Sciatic nerve (tissue), 2 donors: ENCODE measurements around the gene ZGRF1. TPM values are rescaled to one million over a fixed set of nuclear protein-coding genes. Genes with fewer than 3 reads are reported as not detected.
"Not testable (repeated sequence)": the region's sequence is repeated elsewhere in the genome, so short reads cannot be mapped to it uniquely, and the experiment has no call there.

ENCODE experiments used
- ATAC-seq: fragments of 200-7000 bp; cut with Tn5 transposase; one replicate; pipeline ENCODE4 v1.9.1; 2020; ENCODE audit warnings: mild to moderate bottlenecking, moderate library complexity
- DNase-seq: peaks from one replicate; pipeline ENCODE4 v3.0.0-alpha.2; 2020; ENCODE audit warnings: low spot score
- intact Hi-C: fragments of 100-400 bp; cut with DNase I; formaldehyde crosslinking; loops from one replicate; pipeline ENCODE4 v1.14.2; 2022
- total RNA-seq: library from RNA; stranded (reverse); fragmentation: NEBNext Ultra II Directional; extraction: Animal tissue kit (Norgen Biotek cat#: 25700); gene quantifications from one replicate; pipeline ENCODE4 v1.2.1, GENCODE V29; 2021
- donor health status: DM: no; HTN: no; CAD: no.
- donor health status: DM: no; HTN: no; CAD: no.

Gene ZGRF1
- total RNA-seq, 1 donor from 2014 or later = 10.6 TPM

- DNase-seq (no peak), ATAC-seq (no peak)
- intact Hi-C loops = no loop called here
These were observed 74.3 kb downstream of the ZGRF1 start for GRCh38 chr4:112562254-112562879.

- ATAC-seq (no peak), DNase-seq (no peak)
- intact Hi-C loops = no loop called here
These were observed 76.6 kb downstream of the ZGRF1 start for GRCh38 chr4:112560084-112560483.

GRCh38 chr4:112559053-112559452, 77.7 kb downstream of the ZGRF1 start:
- DNase-seq (no peak), ATAC-seq (no peak)
- intact Hi-C loops = no loop called here

- ATAC-seq = no peak
- intact Hi-C loops = no loop called here
- no peak for DNase-seq
These were observed 78.9 kb downstream of the ZGRF1 start for GRCh38 chr4:112557676-112558411.

GRCh38 chr4:112554271-112554670, 82.4 kb downstream of the ZGRF1 start:
- DNase-seq, ATAC-seq, intact Hi-C loops: not testable (repeated sequence)

GRCh38 chr4:112552668-112553067, 84.0 kb downstream of the ZGRF1 start:
- ATAC-seq (no peak), DNase-seq (no peak)
- intact Hi-C loops = no loop called here

- no peak for DNase-seq
- intact Hi-C loops = no loop called here
- ATAC-seq = no peak
These were observed 86.0 kb downstream of the ZGRF1 start for GRCh38 chr4:112550728-112551127.

- intact Hi-C loops = no loop called here
- no peak for DNase-seq
- ATAC-seq = no peak
These were observed 90.2 kb downstream of the ZGRF1 start for GRCh38 chr4:112546476-112546875.

GRCh38 chr4:112545346-112545745, 91.4 kb downstream of the ZGRF1 start:
- DNase-seq = no peak
- intact Hi-C loops = no loop called here
- ATAC-seq = no peak

GRCh38 chr4:112540695-112541094, 96.0 kb downstream of the ZGRF1 start:
- ATAC-seq (no peak), DNase-seq (no peak)
- intact Hi-C loops = no loop called here

GRCh38 chr4:112536123-112536522, 100.6 kb downstream of the ZGRF1 start:
- intact Hi-C loops = no loop called here
- ATAC-seq (no peak), DNase-seq (no peak)

- intact Hi-C loops = no loop called here
- DNase-seq (no peak), ATAC-seq (no peak)
These were observed 104.4 kb downstream of the ZGRF1 start for GRCh38 chr4:112532267-112532666.

- DNase-seq = no peak
- intact Hi-C loops = no loop called here
- ATAC-seq = no peak
These were observed 105.6 kb downstream of the ZGRF1 start for GRCh38 chr4:112531146-112531545.

- DNase-seq (no peak), ATAC-seq (no peak)
- intact Hi-C loops = no loop called here
These were observed 110.6 kb downstream of the ZGRF1 start for GRCh38 chr4:112526061-112526460.

GRCh38 chr4:112523764-112524505, 112.8 kb downstream of the ZGRF1 start:
- ATAC-seq (peak; percentile 77), DNase-seq (peak; percentile 77)
- intact Hi-C loops = loop anchor here (5.0 kb wide), 1 partner anchor 197 kb away; no protein-coding TSS in a partner anchor

GRCh38 chr4:112523008-112523721, 113.5 kb downstream of the ZGRF1 start:
- ATAC-seq (peak; percentile 64), DNase-seq (no peak)
- intact Hi-C loops = loop anchor here (5.0 kb wide), 1 partner anchor 196 kb away; no protein-coding TSS in a partner anchor

- intact Hi-C loops = loop anchor here (5.0 kb wide), 1 partner anchor 195 kb away; no protein-coding TSS in a partner anchor
- DNase-seq, ATAC-seq: not testable (repeated sequence)
These were observed 114.3 kb downstream of the ZGRF1 start for GRCh38 chr4:112522431-112522830.

- intact Hi-C loops = loop anchor here (5.0 kb wide), 1 partner anchor 194 kb away; no protein-coding TSS in a partner anchor
- ATAC-seq (no peak), DNase-seq (no peak)
These were observed 115.3 kb downstream of the ZGRF1 start for GRCh38 chr4:112521123-112522023.
